ENCODE measurements around the gene HS2ST1.
"Not testable (repeated sequence)": the region's sequence is repeated elsewhere in the genome, so short reads cannot be mapped to it uniquely, and the experiment has no call there.

HS2ST1 gene

GRCh38 chr1:87028576-87028975, 114.1 kb downstream of the HS2ST1 start:
- DNase-seq = no peak

DNA sequence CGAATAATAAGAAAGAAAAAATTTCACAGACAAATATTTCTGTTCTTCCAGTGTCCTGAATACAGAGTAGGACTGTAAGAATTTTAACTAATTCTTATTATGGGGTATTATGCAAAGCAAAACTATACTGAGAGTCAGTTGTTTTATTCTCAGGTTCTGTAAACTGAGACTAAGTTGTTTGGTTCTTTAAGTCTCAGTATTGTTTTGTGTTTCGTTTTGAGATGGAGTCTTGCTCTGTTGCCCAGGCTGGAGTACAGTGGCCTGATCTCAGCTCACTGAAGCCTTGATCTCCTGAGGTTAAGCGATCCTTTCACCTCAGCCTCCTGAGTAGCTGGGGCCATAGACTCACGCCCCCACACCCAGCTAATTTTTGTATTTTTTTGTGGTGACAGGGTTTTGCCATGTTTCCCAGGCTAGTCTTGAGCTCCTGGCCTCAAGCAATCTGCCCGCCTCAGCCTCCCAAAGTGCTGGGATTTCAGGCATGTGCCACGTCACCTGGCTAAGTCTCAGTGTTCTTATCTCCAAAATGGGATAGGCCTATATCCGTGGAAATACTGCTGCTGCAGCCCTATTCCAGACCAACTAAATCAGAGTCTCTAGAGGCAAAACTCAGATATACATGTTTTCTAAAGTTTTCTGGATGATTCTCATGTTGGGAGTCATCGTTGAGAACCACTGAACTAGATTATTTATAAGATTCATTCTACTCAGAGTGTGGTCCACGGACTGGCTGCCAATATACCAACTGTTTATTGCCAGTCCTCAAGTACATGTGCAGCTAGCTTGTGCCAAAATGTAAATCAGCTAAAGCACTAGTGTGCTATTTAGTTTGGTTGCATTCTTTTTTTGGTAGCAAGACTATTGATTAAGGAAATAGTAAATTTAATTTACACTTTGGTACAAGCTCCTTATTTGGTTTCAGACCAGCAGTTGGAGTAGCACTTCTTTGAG, 116.6 kb downstream of the HS2ST1 start:
- DNase-seq = no peak

DNA sequence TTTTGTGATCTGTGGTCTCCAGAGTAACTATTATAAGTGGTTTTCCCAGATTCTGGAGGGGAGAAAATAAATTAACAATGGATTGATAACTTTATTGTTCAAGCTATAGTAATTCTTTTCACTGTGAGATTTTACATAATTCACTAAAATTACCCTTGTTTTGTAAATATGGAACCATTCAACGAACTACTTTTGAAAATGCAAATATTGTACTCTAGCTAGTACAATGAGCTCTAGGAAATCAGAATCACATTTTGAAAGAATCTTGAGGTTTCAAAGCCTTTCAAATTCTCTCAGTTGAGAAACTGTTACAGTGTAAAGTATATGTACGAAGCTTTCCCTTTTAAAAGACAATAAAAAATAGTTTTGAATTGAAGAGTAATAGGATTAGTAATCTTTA, 119.9 kb downstream of the HS2ST1 start:
- no peak for DNase-seq

- no peak for DNase-seq
Measured at GRCh38 chr1:87039096-87039495, 124.7 kb downstream of the HS2ST1 start.

- DNase-seq = no peak
Measured at GRCh38 chr1:87042111-87042811, 127.8 kb downstream of the HS2ST1 start.

DNA sequence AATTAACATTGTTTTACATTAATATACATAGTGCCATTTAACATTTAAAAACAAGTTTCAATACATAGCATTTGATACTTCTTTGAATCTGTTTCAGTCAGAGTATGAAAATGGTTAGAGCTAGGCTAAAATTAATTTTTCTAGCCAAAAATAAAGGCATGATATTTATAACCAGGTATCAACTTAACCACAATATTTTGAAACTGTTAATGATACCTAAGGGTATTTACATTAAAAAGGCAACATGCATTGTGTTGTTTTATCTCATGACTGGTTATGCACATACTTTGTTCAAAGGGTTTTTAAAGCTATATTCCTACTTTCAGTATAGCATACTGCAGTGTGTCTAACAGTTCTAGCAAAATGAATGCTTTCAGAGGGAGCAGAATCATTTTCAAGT, 130.0 kb downstream of the HS2ST1 start:
- DNase-seq = no peak

DNA sequence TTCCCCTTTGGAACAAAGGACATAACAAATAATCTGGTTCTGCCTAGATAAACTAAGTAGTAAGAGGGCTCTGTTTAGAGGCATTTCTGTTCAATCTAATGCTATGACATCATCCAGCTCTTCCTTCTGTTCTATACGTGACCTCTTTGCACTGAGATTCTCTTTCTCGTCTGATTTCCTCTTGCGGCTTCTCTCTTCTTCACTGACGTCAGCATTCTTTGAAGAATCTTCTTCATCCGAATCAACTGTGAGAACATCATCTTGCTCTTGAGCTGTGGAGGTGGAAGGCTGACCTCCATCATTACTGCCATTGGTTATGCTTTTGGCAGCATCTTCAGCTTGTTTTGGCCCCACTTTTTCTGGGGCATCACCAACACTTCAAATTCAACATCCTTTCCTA, 130.4 kb downstream of the HS2ST1 start:
- peak; percentile 54 for DNase-seq

- peak; percentile 41 for DNase-seq
Measured at GRCh38 chr1:87045761-87046304, 131.4 kb downstream of the HS2ST1 start.

GRCh38 chr1:87046951-87047350, 132.5 kb downstream of the HS2ST1 start:
- no peak for DNase-seq

GRCh38 chr1:87048237-87048636, 133.8 kb downstream of the HS2ST1 start:
- DNase-seq = no peak

DNA sequence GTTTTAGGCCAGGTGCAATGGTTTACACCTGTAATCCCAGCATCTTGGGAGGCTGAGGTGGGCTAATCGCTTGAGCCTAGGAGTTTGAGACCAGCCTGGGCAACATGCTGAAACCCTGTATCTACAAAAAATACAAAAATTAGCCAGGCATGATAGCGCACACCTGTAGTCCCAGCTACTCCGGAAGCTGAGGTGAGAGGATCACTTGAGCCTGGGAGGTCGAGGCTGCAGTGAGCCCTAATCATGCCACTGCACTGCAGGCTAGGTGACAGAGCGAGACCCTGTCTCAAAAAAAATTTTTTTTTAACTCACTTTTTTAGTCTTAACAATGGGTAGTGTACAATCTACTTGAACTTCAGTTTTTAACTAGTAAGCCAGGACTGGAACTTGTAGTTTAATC, 137.5 kb downstream of the HS2ST1 start:
- no peak for DNase-seq

DNA sequence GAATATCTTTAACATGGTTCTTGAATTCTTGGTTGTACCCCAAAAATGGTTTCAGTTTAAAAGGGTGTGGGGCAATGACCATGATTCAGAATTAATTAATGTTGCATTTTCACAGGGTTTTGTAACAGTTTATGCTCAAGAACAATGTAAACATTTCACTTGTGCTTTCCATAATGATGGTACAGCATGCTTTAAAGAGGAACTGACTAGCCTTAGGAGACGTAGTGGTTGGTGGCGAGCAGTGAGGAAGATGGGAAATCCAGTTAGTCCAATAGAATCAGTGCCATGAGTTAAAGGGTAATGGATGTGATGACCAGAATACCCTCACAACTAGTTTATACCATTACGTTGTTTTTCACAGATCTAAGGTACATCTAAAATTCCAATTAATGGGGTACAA, 138.0 kb downstream of the HS2ST1 start:
- DNase-seq = no peak

DNA sequence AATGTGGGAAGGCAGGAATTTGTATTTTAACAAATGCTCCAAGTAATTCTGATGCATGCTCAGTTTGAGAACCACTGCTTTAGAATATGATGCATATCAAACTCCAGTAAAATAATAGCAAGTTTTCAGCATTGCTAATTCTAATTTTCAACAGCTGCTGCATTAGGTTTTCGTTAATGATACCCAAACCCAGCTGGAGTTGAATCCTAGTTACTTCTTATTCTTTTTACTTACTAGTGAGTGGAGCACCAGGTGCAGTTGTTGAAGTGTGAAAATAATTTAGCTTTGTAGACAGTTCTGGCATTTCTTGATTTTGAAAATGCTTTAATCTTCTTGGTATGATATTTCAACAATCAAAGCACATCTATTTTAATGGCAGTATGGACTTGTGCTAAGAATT, 138.5 kb downstream of the HS2ST1 start:
- no peak for DNase-seq

DNA sequence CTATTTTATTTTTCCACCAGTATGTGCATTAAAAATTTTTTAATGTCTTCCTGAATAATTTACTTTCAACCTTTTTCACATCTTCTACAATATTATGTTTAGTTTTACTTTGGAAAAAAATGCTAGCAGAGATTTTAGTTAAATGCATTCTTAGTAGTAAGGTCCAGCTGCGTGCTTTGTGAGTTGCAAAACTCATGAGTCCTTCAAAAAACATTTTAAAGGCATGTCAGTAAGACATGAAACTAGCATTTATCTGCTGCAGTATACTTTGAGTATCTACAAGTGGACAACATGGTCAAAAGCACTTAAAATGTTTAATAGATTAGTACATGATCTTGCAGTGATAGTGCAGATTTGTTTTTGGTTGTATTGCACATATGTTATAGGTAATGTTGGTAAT, 139.0 kb downstream of the HS2ST1 start:
- no peak for DNase-seq

GRCh38 chr1:87056974-87057373, 142.5 kb downstream of the HS2ST1 start:
- no peak for DNase-seq

DNA sequence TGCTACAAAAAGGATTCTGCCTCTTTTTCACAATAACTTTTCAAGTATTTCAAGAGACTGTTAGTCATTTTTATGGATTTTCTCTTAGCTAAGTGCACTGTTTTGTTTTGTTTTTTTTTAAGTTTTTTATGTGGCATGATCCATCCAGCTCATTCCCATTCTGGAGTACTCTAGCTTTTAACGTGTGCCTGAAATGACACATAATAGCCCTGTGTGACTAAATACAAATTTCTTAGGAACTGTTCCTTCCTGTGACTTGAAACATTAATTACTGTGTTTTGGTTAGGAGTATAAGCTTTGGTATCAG, 143.9 kb downstream of the HS2ST1 start:
- DNase-seq = no peak

GRCh38 chr1:87061742-87062156, 147.3 kb downstream of the HS2ST1 start:
- no peak for DNase-seq

- DNase-seq = no peak
Measured at GRCh38 chr1:87062687-87063086, 148.3 kb downstream of the HS2ST1 start.

- DNase-seq = no peak
Measured at GRCh38 chr1:87064309-87064708, 149.9 kb downstream of the HS2ST1 start.

DNA sequence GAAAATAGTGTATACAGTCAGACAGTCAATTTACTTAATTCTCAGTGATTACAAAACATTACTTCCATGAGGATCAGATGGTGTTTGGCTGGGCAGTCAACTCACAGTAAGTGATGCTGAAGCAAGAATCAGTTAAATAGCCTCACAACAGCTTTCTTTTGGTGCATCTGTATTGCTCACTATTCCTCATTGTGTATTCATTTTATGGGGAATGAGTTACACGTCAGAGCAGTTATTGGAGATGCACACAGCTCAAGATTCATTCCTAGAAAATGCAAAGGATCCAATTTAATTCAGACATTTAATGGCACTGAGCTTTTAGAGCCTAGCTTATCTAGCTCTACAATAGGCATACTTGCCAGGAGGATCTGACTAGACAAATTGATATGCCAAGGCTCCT, 150.6 kb downstream of the HS2ST1 start:
- no peak for DNase-seq

- not testable (repeated sequence) for DNase-seq
Measured at GRCh38 chr1:87066708-87067107, 152.3 kb downstream of the HS2ST1 start.

GRCh38 chr1:87072411-87072810, 158.0 kb downstream of the HS2ST1 start:
- DNase-seq = no peak

DNA sequence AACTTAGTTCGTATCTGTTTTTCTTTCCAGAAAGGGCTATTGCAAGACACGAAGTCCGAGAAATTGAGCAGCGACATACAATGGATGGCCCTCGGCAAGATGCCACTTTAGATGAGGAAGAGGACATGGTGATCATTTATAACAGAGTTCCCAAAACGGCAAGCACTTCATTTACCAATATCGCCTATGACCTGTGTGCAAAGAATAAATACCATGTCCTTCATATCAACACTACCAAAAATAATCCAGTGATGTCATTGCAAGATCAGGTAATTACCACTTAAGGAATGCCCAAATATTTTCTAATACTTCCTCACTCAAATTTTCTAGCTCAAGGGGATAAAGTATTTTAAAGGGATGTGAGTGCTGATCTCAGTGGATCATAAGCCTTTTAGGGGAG, 158.5 kb downstream of the HS2ST1 start:
- no peak for DNase-seq
